Activated T-cell treated with anti-CD3 and anti-CD28 coated beads for 1 hour (primary cell): ENCODE data around the gene ADD2.
"Not testable (repeated sequence)": the region's sequence is repeated elsewhere in the genome, so short reads cannot be mapped to it uniquely, and the experiment has no call there.

ENCODE experiments used
- DNase-seq: peaks from one replicate; pipeline ENCODE4 v3.0.0-alpha.2; 2020; ENCODE audit warnings: low read depth

Gene ADD2

DNA sequence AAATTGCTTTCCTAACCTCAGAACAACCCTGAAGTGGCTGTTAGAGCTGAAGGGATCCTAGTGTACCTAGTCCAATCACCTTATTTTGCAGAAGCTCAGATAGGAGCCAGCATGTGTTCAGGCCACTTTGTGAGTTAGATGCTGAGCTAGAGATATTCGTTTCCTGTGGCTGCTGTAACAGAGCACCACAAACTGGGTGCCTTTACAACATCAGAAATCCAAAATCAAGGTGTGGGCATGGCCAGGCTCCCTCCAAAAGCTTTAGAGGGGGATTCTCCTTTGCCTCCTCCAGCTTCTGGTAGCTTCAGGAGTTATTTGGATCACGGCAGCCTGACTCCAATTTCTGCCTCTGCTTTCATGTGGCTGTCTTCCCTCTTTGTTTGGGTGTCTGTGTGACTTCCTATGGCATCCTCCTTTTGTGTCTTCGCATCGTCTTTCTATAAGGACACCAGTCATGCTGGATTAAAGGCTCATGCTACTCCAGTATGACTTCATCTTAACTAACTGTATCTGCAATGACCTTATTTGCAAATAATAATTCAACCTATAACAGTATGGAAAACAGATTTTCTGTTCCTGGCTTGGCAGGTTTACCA, 128.1 kb downstream of the ADD2 start:
- DNase-seq = no peak

DNA sequence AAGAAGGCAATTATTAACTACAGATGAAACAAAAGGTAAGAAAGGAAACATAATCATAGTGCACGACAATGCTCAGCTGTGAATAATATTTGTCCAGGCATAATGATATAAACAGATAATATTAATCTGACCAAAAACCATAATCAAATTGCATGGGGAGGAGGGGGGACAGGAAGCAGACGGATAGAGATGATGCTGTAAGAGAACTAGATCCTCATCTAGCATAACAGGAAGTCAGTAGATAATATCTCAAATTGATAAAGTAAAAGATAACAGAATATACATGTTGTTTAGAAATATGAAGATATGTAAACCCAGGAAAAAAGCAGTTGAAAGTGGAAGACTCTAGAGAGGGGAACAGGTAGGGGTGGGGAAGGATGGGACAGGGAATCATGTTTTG, 129.4 kb downstream of the ADD2 start:
- no peak for DNase-seq

DNA sequence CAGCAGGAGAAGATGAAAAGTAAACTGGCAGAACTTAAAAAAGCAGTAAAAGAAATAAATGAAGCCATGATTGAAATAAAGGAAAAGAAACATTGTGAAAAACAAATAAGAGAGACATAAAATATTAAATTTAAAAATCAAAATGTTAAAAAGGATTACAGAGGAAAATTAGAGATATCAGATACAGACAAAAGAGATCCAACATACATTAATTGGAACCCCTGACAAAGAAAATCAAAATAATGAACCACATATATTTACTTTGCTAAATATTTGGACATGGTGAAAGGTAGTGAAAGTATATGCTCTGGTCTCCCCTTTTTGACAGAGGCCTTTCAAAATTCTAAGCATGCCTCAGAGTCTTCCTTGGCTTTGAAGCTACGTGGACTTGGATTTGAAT, 134.5 kb downstream of the ADD2 start:
- no peak for DNase-seq

DNA sequence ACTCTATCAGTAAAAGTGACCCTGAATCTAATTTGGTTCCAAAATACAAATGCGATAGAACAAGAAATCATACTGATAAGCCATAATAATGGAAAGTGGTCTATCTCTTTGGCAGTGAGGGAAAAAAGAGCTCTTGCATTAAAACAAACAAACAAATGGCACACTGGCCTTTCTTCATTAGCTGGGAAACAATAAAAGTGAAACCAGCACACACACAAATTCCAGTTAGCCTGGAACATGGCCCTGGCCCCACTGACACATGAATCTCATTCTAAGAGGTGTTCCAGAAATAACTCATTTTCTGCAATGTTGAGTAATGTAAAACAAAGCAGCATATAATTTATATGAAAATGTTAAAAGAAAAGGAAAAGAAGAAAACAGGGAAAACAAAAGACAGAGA, 135.0 kb downstream of the ADD2 start:
- no peak for DNase-seq

DNA sequence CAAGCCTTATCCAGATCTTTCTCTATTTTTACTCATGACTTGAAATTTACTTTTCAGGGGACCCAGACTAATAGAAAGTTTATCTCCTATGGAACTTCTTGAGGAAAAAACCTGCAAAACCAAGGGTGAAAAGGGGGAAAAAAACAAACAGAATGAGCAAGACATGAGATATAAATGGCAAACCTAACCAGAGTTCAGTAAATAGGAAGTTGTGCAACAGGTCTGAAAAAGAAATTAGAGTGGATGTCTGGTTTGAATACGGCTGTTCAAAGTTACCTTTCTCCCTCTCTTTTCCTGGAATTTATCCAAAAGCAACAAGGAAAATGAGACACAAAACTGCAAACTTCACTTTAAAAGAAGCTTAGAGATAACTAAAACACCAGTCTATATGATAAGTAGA, 135.6 kb downstream of the ADD2 start:
- no peak for DNase-seq

DNA sequence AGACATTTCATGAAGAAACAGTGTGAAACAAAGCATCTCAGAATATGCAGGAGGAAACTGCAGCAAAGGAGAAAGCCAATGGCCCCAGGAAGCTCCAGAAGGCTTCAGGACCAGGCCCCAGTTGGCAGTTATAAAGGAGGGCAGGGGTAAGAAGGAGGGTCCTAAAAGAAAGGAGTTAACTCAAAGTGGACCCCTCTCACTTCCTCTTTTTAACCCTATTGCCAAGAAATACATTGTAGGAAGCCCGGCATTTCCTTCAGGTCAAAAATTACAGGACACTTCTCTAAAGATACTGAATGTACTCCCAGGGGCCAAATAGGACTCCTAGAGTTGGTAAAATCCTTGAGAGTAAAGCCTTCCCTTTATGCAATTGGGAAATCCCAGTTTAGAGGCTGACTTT, 137.2 kb downstream of the ADD2 start:
- DNase-seq = no peak

DNA sequence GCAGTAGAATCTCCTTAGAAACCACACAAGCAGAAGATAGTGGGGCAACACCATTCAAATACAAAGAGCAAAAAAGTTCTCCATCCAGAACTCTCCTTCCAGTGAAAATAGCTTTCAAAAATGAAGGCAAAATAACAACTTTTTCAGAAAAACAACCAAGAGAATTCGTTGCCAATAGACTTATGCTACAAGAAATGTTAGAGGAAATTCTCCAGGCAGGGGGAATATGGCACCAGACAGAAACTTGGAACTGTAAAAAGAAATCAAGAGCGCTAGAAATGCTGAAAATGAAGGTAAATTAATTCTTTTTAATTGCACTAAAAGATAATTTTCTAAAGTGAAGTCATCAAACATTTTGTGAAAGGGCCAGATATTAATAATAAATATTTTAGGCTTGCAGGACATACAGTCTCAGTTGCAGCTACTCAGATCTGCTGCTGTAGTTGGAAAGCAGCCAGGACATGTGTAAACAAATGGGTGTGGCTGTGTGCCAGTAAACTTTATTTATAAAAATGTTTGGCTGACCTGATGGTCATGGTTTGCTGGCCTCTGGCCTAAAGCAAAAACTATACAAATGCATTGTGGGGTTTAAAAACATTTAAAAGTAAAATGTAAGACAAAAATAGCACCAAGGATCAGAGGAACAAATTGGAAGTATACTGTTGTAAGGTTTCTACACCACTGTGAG, 140.6 kb downstream of the ADD2 start:
- no peak for DNase-seq

DNA sequence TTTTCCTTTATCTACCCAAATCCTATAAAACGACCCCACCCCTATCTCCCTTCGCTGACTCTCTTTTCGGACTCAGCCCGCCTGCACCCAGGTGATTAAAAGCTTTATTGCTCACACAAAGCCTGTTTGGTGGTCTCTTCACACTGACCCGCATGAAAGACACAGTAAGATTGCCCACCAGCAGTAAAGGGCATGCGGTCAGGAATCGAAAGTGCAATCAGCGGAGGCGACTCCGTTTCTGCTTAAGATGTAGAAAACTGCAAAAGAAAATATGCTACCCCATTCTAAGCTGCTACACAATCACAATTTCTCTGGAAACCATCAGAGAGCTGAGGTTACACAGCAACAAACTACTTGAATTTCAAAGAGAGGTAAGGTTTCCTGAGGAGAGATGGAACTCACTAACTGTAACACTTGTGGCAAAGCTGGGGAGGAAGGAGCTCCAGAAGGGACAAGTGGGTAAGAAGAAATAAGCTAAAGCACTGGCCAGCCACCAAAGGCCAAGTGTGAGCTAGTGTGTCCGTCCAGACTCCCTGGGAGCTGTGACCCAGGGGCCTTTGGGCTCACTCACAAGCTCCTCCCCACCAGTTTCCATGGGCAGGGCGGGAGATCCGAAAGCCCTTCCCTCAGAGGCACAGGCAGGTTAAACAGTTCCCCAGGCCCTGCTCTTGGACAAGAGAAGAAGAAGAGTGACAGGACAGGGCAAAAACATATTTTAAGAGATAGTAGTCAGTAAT, 141.6 kb downstream of the ADD2 start:
- no peak for DNase-seq

DNA sequence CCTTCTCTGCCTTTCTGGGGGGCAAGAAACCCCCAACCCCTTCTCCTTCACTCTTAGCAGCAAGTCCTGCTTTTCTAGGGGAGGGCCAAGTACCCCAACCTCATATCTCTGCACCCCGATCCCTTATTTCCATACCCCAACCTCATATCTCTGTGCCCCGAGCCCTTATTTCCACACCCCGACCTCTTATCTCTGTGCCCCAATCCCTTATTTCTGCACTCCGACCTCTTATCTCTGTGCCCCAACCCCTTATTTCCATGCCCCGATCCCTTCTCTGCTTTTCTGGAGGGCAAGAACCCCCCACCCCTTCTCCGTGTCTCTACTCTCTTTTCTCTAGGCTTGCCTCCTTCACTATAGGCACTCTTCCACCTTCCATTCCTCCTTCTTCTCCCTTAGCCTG, 146.5 kb downstream of the ADD2 start:
- DNase-seq = not testable (repeated sequence)

DNA sequence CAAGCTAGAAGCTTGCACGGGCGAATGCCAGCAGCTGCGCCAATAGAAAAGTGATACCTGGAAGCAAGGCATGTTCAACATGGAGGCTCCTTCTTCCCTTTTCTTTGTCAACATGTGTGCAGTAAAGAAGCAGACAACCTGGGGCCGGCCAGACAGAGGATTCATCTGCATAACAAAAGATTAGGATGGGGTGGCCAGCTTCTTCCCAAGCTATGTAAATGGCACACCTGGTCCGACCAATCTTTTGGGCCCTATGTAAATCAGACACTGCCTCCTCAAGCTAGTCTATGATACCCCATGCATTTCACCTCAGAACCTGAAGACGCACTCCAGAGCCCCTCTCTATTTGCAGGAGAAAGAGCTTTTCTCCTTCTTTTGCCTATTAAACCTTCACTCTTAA, 148.0 kb downstream of the ADD2 start:
- DNase-seq = no peak

DNA sequence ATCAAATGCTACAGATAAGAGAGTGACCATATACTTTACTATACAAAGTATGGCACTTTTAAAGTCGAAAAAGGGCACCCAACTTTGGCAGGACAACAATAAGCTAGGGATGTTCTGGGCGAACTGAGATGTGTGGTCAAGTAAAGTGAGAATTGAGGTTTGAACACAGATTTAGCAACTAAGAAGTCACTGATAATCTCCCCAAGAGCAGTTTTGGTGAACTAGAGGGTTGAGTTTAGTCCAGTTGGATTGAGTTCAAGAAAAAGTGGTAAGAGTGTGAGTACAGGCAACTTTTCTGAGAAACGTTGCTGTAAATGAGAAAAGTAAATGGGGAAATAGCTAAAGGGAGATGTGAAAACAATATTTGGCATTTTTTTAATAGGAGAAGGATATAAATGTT, 148.8 kb downstream of the ADD2 start:
- no peak for DNase-seq

DNA sequence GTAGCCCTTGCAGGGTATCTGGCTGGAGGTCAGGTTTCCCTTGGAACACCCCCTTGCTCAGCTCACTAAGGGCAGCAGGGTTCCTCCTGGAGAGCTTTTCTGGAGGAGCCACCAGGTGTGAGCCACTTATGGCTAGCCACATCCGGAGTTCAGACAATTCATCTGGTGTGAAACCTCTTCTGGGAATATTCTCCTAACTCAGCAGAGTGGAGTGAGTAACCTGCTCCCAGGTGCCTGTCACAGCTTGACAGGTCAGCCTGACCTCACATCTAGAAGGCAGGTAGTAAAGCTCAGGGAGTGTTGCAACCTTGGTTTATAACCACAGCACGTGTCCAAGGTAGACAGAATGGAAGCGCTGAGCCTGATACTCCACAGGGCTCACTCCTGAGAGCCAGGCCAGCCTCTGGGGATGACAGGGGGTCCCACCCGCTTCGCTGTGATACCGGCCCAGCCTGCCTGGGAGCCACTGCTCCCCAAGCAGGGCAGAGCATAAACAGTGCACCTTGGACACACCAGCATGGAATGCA, 151.8 kb downstream of the ADD2 start:
- no peak for DNase-seq

DNA sequence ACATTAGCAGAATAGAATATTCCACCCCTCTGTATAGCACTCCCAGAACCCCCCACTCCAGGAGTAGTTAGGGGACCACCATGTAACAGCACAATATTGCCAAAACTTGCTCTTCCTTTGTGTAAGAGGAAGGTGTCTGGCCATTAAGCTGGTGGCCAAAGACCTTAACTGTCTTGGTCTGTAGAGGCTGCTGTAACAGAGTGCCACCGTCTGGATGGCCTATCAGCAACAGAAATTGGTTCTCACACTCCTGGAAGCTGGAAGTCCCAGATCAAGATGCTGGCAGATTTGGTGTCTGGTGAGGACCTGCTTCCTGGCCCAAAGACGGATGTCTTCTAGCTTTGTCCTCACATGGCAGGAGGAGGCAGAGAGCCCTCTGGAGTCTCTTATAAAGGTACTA, 152.8 kb downstream of the ADD2 start:
- DNase-seq = no peak

DNA sequence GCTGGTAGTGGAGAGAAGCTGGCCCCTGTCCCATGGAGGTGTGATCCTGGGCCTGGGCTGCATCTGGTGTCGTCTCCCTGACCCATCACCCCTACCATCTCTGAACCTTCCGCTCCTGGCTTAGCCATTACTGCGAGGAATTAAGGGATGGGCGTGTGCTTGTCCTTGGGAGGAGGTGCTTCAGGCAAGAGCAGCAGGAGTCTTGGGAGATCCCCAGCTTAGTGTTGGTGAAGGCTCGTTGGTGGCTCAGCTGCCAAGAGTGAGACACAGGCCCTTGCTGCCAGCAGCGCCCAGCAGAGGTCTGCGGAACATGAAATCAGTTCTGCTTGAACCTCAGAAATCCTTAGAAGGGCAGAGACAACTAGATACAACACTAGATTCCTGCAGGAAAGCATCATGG, 154.5 kb downstream of the ADD2 start:
- DNase-seq = no peak

DNA sequence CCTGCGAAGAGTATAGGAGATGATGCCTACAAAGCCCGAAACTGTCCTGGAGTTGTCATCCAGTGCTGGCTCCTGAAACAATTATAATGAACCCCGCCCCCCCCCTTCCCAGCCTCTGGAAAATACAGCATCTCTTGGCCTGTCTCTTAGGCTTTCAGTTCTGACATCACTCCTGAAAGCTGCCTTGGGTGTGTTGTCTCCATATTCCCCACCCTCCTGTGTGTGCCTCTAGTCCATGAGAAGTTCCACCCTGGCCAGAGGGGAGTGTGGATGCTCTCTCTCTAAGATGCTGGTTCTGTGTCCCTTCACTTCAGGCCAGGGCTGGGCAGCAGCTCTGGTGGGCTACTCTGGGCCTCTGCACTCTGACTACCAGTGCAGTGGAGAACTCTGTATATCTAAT, 155.4 kb downstream of the ADD2 start:
- DNase-seq = no peak

DNA sequence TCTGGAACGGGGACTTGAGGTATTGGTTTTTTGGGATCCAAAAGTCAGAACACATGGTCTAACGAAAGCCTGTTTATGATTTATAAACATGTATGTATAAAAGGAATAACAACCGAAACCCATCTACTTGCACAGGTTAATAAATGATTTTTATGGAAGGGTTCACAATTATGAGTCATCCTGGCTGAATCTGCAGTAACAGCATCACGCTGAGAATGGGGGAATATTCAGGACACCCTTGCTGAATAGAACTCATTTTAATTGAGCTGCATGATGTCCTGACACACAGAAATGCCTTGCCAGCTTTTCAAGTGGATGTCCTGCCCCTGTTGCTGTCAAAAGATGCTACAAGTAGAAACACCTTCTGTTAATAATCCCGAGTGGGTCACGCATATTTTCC, 159.6 kb downstream of the ADD2 start:
- DNase-seq = no peak

DNA sequence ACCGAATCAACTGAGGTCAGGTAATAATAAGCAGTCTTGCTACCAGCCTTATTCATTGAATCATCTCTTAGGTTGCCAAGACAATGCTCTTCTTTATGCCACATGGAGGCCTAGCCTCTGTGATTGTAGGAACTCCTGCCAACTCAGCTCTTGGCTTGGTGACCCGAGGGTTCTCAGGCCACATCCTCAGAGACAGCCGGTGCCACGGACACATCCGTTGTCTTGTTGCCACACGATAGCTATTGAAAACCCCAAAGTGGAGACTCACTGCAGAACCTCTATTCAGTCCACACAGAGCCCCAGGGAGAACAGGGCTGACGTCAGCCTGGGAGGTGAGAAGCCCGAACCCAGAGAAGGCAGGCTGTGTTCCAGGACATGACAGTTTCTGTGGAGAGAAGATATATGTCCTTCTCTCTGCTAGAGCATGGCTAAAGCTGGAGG, 160.9 kb downstream of the ADD2 start:
- no peak for DNase-seq
